Breast epithelium (tissue), 3 donors: ENCODE data around the gene KLHL21.

ENCODE experiments used
- CTCF ChIP-seq, 3 donors: fragments of 450-650 bp; IDR thresholded peaks; one replicate each; pipeline ENCODE4 v1.5.1; 2016 to 2017; ENCODE audit warnings: antibody characterized with exemption in 3 of 3, mild to moderate bottlenecking in 3 of 3, moderate library complexity in 3 of 3
- POLR2A ChIP-seq: fragments of 450-650 bp; IDR thresholded peaks from one replicate; pipeline ENCODE4 v1.6.1; 2016; ENCODE audit warnings: antibody characterized with exemption, mild to moderate bottlenecking, moderate library complexity
- POLR2AphosphoS5 ChIP-seq, 3 donors: sonication (generic); formaldehyde crosslinking; IDR thresholded peaks; one replicate each; pipeline ENCODE4 v1.6.1; 2017; ENCODE audit warnings: antibody characterized with exemption in 3 of 3

DNA sequence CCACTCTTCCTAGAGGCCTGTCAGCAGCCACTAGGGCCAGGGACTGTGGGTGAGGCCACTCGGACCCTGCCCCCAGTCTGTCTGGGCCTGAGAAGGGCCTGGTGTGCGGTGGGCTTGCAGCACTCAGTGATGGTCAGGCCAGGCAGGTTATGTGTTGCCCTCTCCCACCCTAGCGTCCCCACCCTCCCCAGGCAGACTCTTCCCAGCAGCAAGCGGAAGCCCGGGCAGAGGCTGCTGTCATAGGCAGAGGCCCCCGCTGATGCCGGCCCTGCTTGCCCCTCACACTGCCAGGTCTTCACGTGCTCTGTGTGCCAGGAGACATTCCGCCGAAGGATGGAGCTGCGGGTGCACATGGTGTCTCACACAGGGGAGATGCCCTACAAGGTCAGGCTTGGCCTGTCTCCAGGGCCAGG, 16.3 kb downstream of the KLHL21 start:
- TF ChIP-seq CTCF (IDR thresholded peaks at IDR 0.05) (no peak), POLR2A (no peak), POLR2AphosphoS5 (IDR thresholded peaks at IDR 0.05) (no peak)
